ENCODE data around the gene PPP1R13B.
"Not testable (repeated sequence)": the region's sequence is repeated elsewhere in the genome, so short reads cannot be mapped to it uniquely, and the experiment has no call there.

The PPP1R13B gene, protein sequence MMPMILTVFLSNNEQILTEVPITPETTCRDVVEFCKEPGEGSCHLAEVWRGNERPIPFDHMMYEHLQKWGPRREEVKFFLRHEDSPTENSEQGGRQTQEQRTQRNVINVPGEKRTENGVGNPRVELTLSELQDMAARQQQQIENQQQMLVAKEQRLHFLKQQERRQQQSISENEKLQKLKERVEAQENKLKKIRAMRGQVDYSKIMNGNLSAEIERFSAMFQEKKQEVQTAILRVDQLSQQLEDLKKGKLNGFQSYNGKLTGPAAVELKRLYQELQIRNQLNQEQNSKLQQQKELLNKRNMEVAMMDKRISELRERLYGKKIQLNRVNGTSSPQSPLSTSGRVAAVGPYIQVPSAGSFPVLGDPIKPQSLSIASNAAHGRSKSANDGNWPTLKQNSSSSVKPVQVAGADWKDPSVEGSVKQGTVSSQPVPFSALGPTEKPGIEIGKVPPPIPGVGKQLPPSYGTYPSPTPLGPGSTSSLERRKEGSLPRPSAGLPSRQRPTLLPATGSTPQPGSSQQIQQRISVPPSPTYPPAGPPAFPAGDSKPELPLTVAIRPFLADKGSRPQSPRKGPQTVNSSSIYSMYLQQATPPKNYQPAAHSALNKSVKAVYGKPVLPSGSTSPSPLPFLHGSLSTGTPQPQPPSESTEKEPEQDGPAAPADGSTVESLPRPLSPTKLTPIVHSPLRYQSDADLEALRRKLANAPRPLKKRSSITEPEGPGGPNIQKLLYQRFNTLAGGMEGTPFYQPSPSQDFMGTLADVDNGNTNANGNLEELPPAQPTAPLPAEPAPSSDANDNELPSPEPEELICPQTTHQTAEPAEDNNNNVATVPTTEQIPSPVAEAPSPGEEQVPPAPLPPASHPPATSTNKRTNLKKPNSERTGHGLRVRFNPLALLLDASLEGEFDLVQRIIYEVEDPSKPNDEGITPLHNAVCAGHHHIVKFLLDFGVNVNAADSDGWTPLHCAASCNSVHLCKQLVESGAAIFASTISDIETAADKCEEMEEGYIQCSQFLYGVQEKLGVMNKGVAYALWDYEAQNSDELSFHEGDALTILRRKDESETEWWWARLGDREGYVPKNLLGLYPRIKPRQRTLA

DNA sequence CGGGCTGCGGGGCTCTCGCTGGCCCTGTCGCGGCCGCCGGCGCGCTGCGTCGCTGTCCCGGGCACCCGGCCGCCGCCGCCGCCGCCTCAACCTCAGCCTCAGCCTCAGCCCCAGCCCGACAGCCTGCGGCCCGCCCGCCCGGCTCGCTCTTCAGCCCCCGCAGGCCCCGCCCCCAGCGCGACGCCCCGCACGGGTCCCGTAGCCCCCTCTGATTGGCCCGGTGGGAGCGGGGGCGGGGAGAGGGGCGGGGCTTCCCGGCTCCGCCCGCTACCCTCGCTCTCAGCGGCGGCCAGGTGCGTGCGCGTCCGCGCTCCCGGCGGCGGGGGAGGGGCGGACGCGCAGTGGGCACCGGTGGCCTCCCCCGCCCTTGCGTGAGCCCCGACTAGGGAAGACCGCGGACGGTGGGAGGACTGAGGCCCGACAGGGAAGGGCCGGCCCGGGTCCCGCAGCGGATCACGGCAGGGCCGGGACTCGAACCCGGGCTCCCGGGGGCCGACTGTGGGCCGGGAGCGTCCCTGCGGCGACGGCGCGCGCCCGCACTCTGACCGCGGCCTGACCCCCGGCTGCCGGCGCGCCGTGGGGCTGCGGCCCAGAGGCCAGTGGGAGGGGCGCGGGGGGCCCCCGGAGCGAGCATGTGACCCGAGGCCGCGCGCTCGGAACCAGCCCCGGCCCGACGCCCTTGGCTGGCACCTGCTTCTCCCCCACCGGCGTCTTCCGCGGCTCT, at the start of gene PPP1R13B:
PPP1R13B (minus strand) TSS at position 125 of the 724 bp plus-strand sequence. CDS start 268 bp downstream, outside the sequence.
- peak; percentile 93 for DNase-seq

DNA sequence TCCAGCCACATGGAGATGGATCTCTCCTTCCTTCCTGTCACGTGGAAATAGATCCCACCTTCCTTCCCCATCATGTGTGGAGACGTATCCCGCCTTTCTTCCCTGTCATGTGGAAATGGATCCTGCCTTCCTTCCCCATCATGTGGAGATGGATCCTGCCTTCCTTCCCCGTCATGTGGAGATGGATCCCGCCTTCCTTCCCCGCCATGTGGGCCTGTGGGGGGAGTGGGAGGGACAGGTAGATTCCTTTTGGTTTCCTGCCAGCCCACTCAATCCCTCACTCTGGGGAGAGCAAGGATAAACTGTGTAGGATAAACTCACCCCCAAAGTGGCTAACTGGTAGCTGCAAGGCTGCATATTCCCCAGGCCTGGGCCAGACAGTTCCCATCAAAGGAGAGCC, 49.2 kb upstream of the PPP1R13B start:
- DNase-seq = no peak

DNA sequence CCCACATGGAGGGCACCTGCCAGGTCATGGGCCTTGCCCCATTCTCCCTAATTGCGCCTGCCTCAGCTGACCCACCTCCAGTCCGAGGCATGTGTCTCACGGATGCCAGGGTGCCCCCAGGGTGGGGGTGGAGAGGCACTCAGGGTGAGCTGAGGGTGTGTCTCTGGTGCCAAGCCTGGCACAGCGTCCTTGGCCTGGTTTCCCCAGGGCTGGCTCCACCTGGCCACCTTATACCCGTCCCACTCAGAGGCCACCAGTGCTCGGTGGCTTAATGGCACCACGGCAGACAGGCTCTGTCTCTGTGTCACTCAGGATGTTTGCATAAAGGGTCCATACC, 47.3 kb upstream of the PPP1R13B start:
- no peak for DNase-seq

DNA sequence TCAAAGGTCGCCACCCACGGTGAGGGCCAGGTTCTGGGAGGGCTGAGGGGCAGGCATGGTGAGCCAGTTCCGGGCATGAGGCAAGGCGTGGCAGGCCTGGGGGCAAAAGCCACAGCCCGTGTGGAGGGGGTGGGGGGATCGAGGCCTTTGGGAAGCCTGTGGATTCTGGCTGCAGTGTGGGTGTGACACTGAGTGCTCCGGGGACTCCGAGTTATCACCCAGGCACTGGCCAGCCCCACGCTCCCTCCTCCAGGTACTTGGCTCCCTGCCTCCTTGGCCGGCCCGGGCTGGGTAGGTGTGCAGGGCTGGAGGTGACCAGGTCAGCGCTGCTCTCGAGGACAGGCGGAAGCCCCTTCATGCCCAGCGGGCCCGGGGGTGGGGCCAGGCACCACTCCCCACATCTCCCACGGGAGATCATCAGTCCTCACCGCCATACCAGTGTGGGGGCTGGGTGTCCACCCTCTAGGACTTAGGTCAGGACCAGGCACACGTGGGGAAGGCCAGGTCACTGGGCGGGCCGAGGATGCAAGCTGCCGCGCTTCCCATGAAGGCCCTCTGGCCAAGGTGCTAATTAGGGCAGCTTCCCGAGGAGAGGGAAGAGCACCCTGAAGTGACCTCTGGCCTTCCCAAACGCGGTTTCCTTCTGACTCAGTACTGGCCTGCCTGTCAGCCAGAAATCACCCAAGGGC, 46.8 kb upstream of the PPP1R13B start:
- no peak for DNase-seq

DNA sequence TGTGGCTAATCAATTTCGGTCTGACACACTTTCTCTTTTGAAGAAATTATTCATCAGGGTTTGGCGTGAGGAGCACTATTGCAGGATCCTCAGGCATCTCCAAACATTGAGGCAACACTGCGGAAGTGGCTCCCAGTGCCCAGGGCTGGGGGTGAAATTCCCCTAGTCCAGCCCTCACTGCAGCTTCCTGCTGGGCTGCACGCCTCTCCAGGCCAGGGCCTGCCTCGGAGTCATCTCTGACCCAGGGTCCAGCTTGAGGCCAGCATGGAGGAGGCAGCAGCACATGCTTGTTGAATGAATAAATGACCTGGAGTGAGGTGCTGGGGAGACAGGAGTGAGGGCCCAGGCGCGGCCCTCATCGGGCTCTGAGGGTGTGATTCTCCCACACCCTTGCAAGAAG, 44.9 kb upstream of the PPP1R13B start:
- no peak for DNase-seq

DNA sequence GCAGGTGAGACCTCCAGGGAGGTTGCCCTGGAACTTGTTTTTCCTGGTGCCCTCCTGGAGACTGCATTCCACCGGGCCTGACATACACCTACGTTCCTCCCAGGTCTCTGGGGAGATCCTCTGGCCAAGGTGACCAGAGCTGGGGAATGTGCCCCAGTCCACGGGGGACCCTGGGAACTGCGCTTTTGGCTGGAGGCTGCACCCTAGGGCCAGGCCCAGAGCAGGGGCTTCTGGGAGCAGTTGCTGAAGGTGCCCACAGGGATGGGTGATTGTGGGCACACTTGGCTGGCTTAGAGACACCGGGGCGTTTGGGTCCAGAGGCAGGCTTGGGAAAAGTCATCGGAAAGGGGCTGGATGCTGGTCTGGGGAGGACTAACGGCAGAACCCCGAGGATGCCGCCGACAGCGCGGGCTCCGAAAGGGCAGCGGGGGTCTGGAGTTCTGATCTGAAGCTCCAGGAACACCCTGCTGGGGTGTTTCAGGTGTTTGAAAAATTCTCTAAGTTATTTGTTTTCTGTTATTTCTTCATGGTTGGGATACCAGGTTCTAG, 44.4 kb upstream of the PPP1R13B start:
- DNase-seq = no peak

DNA sequence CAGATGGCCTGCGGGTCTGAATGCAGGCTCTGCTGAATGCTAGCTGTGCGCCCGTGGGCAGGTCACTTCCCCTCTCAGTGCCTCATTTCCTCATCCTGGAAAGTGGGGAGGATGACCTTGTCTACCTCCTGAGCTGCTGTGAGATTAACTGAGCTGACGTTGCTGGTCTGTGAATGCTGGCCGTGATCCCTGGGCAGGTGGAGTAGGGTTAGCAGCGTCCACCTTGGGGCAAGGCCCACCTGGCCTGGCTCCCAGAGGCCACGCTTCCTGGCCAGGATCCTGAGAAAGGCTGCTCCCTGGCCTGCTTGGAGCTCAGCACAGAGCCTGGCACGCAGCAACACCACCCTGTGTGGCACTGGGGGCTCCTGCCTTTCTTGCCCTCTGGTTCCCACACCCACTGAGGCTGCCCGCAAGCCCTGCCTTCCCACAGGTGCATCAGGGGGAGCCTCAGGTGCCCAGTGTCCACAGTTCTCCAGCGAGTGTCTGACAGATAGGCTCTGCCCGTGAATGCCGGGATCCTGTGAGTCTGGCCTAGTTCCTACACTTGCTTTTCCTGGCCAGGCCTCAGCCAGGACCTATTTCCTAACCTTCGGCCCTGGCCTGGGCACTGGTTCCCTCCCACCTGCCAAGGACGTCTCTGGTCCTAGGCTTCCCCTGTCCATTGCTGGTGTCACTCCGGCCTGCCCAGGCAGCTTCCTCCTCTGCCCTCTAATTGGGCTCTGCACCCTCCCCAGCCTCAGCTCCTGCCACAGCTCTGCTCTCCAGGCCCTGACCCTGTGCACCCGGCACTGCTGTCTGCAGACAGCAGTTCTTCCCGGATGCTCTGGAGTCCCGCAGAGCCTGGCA, 43.7 kb upstream of the PPP1R13B start:
- no peak for DNase-seq

DNA sequence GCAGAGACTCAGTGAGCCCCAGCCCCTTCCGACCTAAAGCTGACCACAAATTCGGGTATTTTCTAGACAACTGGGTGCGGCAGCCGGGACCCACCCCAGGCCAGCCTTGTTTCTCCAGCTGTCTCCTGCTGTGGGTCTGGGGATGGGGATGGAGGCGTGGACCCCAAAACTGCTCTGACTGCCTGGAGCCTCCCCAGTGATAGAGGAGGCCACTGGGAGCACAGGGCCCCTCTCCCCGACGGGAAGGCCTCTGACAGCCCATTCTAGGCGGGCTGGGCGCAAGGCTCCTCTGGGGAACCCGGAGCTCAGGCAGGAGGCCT, 42.6 kb upstream of the PPP1R13B start:
- DNase-seq = no peak

DNA sequence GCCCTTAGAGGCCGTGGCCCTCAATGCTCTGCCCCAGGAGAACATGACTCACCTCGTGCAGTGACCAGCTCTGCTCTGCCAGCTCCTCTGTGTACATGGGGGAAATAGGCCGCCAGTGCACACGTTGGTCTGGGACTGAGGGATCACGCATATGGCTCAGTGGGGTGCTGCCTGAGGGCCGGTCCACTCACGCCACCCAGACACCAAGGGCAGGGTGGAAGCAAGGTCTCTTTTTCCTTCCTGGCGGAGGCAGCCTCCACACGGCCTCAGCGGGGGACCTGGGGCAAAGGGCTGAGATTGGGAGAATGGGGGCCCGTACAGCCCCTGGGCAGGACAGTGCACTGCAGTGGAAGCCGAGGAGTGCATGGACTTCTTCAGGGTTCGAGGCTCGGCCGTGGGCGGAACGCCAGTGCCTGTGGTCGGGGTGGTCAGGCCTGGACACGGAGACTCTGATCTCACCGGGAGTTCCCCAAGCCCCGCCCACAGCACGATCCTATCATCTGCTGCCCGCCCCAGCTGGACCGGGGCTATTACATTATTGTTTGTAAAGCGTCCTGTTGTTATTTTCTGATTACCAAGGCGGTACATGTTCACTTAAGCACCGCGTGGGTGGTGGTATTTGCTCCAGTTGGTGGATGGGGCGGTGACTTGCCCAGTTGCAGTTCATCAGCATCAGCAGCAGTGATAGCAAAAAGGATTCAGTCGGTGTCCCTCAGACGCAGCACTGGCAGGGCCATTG, 42.1 kb upstream of the PPP1R13B start:
- DNase-seq = no peak

DNA sequence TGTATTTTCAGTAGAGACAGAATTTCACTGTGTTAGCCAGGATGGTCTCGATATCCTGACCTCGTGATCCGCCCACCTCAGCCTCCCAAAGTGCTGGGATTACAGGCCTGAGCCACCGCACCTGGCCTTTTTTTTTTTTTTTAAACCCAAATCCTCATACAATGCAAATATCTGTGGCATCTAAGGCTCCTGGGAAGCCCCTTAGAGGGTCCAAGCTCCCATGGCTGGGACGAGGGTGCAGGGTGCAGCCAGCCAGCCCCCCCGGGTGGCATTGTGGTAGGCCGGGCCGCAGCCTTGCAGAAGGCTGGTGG, 41.6 kb upstream of the PPP1R13B start:
- not testable (repeated sequence) for DNase-seq

DNA sequence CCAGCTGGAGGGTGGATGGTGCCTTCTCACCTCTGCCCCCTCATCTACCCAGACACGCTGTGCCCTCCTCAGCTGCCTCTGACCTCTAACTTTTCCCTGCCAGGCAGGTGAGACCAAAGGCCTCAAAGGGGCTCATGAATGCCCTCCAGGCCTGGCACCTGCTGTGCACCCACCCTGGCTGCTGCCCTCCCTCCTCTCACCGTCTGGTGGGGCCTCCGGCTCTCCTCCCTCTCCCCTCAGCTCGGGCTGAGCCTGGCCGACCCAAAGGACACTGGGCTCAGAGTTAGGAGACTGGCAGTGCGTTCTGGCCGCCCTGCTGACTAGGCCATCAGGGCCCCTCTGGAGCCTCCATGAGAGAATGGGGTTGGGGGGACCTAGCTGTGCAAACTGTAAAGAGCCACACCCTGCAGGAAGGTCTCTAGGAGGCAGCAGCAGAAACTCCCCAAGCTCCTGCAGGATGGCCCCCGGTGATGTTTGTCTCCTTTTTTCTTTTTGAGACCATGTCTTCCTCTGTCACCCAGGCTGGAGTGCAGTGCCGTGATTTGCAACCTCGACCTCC, 40.3 kb upstream of the PPP1R13B start:
- no peak for DNase-seq

DNA sequence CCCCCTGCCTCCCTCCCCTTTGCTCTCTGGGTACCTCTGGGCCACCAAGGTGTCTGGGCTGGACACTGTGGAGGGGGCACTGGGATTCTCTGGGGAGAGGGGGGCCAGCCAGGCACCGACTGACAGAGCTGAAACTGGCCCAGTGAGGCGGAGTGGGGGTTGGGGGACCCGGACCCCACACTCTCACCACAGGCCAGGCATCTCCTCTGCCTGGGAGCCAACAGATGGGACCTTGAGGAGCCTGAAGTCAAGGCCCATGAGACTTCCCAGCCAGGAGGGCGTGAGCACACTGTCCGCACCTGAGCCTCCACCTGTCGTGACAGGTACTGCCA, 39.8 kb upstream of the PPP1R13B start:
- DNase-seq = no peak

DNA sequence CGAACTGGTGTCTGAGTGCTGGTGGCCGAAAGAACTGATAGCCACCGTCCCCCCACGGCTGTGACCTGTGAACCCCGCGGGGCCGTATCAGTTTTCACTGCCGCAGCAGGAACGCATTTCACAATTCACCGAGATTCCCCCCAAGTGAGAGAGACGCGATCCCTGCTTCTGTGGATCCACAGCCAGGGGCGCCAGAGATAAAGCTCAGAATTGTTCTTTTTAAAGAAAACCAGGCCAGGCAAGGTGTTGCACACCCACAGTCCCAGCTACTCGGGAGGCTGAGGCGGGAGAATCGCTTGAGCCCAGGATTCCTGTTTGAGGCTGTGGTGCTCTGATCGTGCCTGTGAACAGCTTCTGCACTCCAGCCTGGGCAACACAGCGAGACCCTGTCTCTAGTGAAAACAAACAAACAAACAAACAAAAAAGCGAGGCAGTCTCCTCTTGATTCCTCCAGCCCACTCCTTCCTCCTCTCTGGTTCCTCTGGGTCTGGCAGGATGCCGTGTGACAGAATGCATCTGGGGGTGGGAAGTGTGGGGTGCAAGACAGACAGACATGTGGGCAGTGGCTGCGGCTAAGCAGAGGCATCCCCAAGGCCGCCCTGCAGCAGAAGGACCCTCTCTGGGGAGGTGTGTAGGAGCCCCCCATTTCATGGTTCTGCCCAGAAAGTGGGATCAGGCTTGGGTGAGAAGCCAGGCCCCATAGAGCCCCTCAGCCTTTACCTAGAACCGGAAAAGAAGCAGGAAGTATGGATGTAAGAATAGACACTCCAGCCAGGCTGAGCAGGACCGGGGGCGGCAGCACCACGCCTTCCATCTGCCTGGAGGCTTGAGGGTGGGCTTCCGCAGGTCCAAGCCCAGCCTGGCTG, 39.2 kb upstream of the PPP1R13B start:
- DNase-seq = no peak

DNA sequence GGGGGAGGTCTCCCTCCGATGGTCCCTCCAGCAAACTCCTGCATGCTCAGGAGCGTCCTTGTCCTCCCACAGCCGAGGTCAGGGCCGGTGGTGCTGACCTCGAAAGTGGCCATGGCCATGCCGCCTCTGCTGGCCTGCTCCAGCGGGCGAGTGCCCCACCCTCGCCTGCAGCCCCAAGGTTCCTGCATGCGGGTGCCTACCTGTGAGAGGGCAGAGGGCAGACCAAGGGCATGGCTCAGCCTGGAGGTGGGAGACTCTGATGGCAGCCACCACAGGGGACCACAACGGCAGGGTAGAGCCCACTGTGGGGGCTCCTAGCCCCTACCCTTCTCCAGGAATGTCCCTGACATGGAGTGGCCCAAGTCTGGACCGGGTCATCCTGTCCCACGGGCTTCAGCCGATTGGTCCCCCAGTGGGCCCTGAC, 38.1 kb upstream of the PPP1R13B start:
- no peak for DNase-seq

DNA sequence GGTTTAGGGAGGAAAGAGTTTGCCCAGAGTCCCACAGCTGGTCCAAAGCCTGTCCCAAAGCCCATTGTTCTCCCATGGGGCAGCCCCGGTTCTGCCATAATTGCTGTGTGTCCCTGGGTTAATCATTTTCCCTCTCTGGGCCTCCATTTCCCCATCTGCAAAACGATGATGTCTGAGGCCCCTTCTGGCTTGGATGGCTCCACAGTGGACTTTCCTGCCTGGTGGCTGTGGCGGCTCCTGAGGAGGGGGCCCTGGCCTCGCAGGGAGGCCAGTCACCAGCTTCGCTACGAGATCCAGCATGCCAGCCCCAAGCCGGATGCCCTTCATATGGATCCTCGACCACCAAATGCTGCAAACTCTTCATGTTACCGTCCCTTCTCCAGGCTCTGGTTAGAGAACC, 37.5 kb upstream of the PPP1R13B start:
- DNase-seq = no peak

DNA sequence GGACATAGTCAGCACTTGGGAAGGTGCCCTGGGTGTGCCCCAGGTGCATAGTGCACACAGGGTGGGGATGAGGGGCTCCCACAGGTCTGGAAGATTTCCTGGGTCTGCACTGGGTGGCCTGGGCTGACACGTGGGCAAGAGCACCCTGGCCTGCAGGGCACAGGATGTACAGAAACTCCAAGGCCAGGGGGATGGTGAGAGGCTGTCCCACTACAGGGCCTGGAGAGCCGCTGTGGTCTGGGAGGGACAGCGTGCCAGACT, 35.8 kb upstream of the PPP1R13B start:
- DNase-seq = no peak

DNA sequence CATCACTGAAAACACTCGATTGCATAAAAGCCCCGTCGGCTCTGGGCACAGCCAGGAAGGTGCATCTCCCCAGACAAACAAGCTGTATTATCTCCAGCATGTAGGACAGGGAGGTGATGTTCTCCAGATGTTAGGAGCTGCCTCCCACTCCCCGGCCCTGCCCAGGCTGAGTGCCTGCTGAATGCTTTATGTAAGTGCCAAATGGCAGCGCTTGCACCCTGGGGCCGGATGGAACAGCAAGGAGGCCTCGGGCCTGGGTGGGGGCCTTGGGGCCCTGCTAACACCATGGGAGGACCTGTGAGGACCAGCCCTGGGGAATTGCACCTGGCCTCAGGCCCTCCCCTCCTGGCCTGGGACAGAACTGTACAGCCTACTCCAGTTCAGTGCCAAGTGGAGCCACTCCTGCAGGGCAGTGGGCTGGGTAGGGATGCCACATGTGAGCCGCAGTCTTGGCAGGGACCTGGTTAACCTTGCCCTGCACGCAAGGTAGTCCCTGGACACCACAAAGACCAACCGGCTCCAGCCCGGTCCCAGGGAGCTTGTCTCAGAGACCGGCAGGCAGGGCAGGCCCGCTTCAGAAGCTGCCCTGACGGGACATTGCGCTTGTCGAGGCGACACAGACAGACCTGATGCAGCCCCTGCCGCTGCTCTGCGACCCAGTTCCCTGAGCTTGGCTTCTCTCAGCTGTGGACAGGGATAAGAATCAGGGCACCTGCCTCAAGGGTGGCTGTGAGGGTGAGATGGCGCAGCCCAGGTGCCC, 35.3 kb upstream of the PPP1R13B start:
- no peak for DNase-seq

DNA sequence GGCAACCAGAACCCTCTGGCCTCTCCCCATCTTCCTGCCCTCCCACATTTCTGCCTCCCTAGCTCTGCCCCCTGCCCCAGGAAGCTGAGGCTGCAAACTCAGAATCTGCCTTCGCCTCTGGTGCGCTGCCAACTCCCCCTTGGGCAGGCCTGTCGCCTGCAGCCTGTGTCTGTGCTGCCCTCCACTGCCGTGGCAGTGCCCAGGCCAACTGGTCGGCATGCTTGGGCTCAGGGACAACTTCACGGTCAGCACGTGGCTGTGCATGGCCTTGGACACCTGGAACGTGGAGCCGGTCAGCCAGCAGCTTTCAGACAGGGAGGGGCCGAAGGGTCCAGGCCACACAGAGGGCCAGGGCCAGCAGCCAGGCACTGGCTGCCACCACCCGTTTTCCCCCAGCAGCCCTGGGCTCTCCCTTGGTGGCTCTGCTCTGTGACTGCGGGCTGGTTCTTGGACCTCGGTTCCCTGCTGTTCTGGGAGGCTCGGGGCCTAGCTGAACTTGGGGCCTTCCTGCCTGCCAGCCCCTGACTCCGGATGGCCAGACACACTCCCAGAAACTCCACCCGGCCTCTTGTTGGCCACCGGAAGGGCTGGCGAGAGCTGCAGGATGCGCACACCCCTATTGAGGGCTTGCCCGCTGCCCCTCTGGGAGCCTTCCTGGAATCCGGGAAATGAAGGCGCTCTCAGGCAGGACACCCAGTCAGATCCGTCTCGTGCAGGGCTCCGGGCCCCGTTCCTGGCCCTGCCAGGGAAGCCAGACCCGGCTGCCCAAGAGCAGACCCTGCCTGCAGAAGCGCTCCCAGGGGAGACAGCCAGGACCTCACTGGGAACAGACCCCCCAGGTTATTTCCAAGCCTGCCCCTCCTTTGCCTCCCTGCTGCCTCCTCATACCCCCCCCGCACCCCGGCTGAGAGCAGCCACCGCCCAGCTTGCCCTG, 34.2 kb upstream of the PPP1R13B start:
- DNase-seq = peak; percentile 63
